Right lobe of liver (tissue), 6 donors: ENCODE measurements around the gene PSMB7. TPM values are rescaled to one million over a fixed set of nuclear protein-coding genes. Genes with fewer than 3 reads are reported as not detected.

Source experiments
- ATAC-seq, 4 donors: fragments of 200-7000 bp; cut with Tn5 transposase; one replicate each; pipeline ENCODE4 v1.9.1; 2020; ENCODE audit warnings: mild to moderate bottlenecking in 4 of 4, moderate library complexity in 4 of 4
- DNase-seq, 3 donors: peaks; one replicate each; pipeline ENCODE4 v3.0.0-alpha.2; 2020
- H3K27ac ChIP-seq, 3 donors: fragments of 200-600 bp; one replicate each; pipeline ENCODE4 v1.8.0; 2022
- H3K27me3 ChIP-seq, 2 donors: fragments of 200-600 bp; one replicate each; pipeline ENCODE4 v1.8.0; 2022
- H3K36me3 ChIP-seq, 4 donors: fragments of 200-600 bp; sonication (generic) in 1 of 4; one replicate each; pipeline versions ENCODE4 v1.5.1 to v1.8.0; 2017 to 2022; ENCODE audit warnings: control low read depth in 1 of 4
- H3K4me1 ChIP-seq, 4 donors: fragments of 200-600 bp; sonication (generic) in 1 of 4; one replicate each; pipeline versions ENCODE4 v1.5.1 to v1.8.0; 2017 to 2022; ENCODE audit warnings: control low read depth in 1 of 4
- H3K4me3 ChIP-seq, 3 donors: fragments of 200-600 bp; one replicate each; pipeline ENCODE4 v1.8.0; 2022
- H3K9me3 ChIP-seq, 4 donors: fragments of 200-600 bp; sonication (generic) in 1 of 4; one replicate each; pipeline versions ENCODE4 v1.5.1 to v1.8.0; 2017 to 2022; ENCODE audit warnings: control low read depth in 1 of 4
- POLR2A ChIP-seq: fragments of 450-650 bp; IDR thresholded peaks from one replicate; pipeline ENCODE4 v1.6.1; 2017; ENCODE audit warnings: antibody characterized with exemption, mild to moderate bottlenecking
- WGBS: methylation state at CpG from one replicate; pipeline ENCODE4 v1.1.6; 2018; ENCODE audit warnings: low coverage, low lambda C conversion rate; ENCODE audit not compliant: insufficient coverage; ENCODE audit errors: missing lambda C conversion rate; 5-methylcytosine and 5-hydroxymethylcytosine counted together
- intact Hi-C, 2 donors: fragments of 100-400 bp; cut with DNase I; formaldehyde crosslinking; loops; one replicate each; pipeline versions ENCODE4 v1.11.2 to v1.14.1; 2022
- total RNA-seq, 6 experiments: library from RNA; depleted of rRNA in 2 of 6; stranded (reverse); fragments of >200 nt in 2 of 6; fragmentation: NEBNext Ultra II Directional in 3 of 6; extraction: Animal tissue kit (Norgen Biotek cat#: 25700) in 3 of 6; gene quantifications; one replicate each; pipeline versions ENCODE4 v1.1.0 to v1.2.4, GENCODE V29; 2016 to 2023
- TF ChIP-seq, protein P1 (sequence below), 4 donors: fragments of 200-600 bp in 3 of 4; fragments of 450-650 bp in 1 of 4; IDR thresholded peaks; one replicate each; pipeline versions ENCODE4 v1.5.1 to v1.8.0; 2016 to 2022; ENCODE audit warnings: antibody characterized with exemption in 4 of 4, mild to moderate bottlenecking in 2 of 4
- donor health status: DM: no; HTN: yes; CAD: no.
- donor health status: DM: no; HTN: no; CAD: no.
- donor health status: DM: no; HTN: no; CAD: no.
- donor health status: DM: no; HTN: yes; CAD: no.
- donor health status: DM: no; HTN: yes; CAD: no.

Gene PSMB7
- total RNA-seq, 6 experiments from 2014 or later, result 76.4 to 196 (median 96.8) TPM

DNA sequence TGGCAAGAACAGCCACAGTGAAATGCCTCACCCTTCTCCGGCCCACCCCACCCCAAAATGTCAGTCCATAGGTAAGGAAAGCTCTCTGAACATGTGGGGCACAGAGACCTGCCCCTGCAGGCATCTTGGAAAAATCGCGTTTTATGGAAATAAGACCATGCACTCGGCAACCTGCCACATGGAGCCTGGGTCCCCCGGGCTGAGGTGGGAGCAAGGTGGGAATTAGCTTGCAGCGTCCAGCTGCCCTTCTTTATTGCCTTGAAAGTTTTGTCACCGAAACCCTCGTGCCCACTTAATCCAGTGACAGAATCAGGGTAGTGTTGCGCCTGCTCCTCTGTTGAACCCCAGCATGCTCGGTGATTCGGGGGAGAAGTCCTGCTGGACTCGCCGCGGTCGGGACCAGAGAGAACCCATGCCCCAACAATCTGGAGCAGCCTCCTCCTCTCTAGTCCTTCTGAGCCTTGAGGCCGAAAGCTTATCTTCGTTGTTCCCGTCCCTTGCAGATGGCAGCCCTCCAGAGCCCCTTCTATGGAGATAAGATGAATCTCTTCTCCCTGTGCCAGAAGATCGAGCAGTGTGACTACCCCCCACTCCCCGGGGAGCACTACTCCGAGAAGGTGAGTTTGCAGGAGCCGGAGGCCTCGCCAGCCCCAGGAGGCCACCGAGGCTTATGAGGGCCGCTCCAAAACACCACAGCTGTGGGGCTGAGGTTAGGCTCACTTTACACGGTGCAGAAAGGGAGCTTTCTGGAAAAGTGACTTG, 67.9 kb downstream of the PSMB7 start:
- peak in 1 of 3 donors; percentile 37 for DNase-seq
- Histone ChIP-seq H3K4me1 (peaks cover 0 to 9% (median 2%) of the 10 kb centered on the region in 4 donors), H3K9me3 (no peaks in the 10 kb centered on the region), H3K36me3 (peaks cover 0 to 74% (median 33%) of the 10 kb centered on the region in 4 donors), H3K4me3 (no peak overlapping the region), H3K27ac (no peak overlapping the region), H3K27me3 (no peaks in the 10 kb centered on the region)
- 86% methylated on average over 12 of the region's 26 CpGs for WGBS
- no peak for ATAC-seq
- TF ChIP-seq POLR2A, result no peak
- TF ChIP-seq, protein P1, sequence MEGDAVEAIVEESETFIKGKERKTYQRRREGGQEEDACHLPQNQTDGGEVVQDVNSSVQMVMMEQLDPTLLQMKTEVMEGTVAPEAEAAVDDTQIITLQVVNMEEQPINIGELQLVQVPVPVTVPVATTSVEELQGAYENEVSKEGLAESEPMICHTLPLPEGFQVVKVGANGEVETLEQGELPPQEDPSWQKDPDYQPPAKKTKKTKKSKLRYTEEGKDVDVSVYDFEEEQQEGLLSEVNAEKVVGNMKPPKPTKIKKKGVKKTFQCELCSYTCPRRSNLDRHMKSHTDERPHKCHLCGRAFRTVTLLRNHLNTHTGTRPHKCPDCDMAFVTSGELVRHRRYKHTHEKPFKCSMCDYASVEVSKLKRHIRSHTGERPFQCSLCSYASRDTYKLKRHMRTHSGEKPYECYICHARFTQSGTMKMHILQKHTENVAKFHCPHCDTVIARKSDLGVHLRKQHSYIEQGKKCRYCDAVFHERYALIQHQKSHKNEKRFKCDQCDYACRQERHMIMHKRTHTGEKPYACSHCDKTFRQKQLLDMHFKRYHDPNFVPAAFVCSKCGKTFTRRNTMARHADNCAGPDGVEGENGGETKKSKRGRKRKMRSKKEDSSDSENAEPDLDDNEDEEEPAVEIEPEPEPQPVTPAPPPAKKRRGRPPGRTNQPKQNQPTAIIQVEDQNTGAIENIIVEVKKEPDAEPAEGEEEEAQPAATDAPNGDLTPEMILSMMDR (IDR thresholded peaks at IDR 0.05), result no peak
- intact Hi-C loops, result no loop called here

DNA sequence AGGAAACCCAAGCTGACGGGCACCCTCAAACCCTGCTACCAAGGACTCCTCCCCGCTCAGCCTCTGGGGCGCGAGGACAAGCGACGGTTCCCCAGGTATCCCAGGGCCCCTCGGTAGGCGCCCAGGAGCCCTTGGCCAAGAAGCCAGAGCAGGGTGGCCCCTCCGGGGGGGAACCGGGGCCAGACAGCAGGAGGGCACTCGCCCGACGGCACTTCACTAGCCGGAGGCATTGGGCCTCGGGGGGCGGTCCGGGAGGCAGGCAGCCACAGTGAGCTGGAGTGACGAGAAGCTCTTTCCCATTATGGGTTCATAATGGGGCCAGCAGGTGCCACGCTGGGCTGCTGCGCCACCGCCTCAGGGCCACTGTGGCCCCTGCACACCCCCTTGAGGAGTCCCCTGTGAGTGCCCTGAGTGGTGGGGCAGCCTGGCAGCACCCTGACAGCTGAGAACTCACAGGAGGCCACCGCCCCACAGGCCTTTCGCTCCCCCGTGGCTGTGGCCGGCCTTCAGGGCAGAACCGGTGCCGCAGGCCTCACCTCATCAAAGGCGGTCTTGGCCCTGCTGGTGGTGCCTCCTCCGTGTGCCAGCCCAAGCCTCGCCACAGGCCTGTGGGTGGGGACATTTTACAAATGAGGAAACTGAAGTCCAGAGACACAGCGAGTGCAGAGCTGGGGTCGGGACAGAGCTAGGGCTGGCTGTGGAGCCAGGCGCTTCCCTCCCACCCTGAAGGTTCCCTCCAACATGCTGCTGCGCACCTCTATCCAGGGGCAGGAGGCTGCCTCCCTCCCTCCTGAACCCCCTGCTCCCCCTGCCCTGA, 68.7 kb downstream of the PSMB7 start:
- no peak for ATAC-seq
- H3K27me3 ChIP-seq, result no peaks in the 10 kb centered on the region
- H3K9me3 ChIP-seq, result no peaks in the 10 kb centered on the region
- H3K36me3 ChIP-seq, result peaks cover 0 to 65% (median 30%) of the 10 kb centered on the region in 4 donors
- H3K4me3 ChIP-seq, result no peak overlapping the region
- no peak for TF ChIP-seq POLR2A
- TF ChIP-seq, protein P1 (IDR thresholded peaks at IDR 0.05), result no peak
- DNase-seq, result peak in 1 of 3 donors; percentile 49
- peaks cover 0 to 9% (median 2%) of the 10 kb centered on the region in 4 donors for H3K4me1 ChIP-seq
- 50% methylated on average over 2 of the region's 34 CpGs for WGBS
- no peak overlapping the region for H3K27ac ChIP-seq
- intact Hi-C loops, result no loop called here

DNA sequence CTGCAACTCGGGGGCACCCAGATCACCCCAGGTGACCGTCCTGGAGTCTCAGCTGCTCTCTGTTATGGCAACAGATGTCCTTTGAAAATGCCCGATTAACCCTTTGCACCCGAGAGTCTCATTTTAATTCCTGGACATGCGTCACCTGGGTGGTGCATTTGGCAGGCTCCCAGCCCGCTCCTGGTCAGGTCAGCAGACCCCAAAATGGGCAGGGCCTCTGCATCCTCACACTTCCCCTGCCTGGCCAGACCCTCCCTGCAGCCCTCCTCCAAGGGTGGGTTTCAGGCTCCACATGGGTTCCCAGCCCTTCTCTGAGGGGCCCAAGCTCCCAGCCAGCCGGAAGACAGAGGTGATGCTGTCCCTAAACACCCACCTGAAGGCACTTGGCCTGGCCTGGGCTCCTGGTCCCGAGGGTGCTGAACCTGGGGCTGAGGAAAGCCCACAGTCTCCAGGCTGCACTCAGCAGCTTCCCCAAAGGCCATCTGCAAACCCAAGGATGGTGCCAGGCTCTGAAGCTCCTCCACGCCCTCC, 69.4 kb downstream of the PSMB7 start:
- no peaks in the 10 kb centered on the region for H3K9me3 ChIP-seq
- ATAC-seq, result no peak

DNA sequence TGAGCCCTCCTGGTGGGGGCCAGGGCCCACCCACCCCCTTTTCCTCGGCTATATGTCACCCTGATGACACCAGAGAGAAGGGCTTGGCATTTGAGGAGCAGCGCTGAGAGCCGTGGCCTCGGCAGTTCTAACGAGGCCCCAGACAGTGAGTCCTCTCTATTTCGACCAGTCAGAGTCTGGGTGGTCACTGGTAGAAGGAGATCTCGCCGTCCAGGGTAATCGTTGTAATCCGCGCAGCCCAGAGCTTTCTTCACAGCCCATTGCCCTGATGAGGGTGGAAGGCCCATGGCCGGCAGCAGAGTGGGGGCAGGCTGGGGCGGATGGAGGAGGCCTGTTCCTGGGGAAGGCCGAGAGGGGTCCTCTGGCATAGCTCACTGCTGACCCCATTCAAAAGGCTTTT, 70.2 kb downstream of the PSMB7 start:
- H3K4me1 ChIP-seq, result no peaks in the 10 kb centered on the region
- H3K9me3 ChIP-seq, result no peaks in the 10 kb centered on the region
- H3K27ac ChIP-seq, result no peak overlapping the region
- H3K36me3 ChIP-seq, result peaks cover 0 to 58% (median 24%) of the 10 kb centered on the region in 4 donors
- 97% methylated on average over 5 of the region's 14 CpGs for WGBS
- DNase-seq, result peak in 2 of 3 donors; percentile 17 to 36
- no peak overlapping the region for H3K4me3 ChIP-seq
- intact Hi-C loops, result no loop called here
- no peak for ATAC-seq
- TF ChIP-seq, protein P1 (IDR thresholded peaks at IDR 0.05), result no peak
- no peak for TF ChIP-seq POLR2A
- H3K27me3 ChIP-seq, result no peaks in the 10 kb centered on the region

More for the DNA sequence above, 69.4 kb downstream of the PSMB7 start:
- peaks cover 0 to 58% (median 26%) of the 10 kb centered on the region in 4 donors for H3K36me3 ChIP-seq
- H3K4me3 ChIP-seq, result no peak overlapping the region
- peak in 2 of 3 donors; percentile 27 to 53 for DNase-seq
- WGBS, result 75% methylated on average over 2 of the region's 9 CpGs
- intact Hi-C loops, result no loop called here
- peaks cover 0 to 4% (median under 1%) of the 10 kb centered on the region in 4 donors for H3K4me1 ChIP-seq
- no peaks in the 10 kb centered on the region for H3K27me3 ChIP-seq
- no peak overlapping the region for H3K27ac ChIP-seq
- no peak for TF ChIP-seq POLR2A
- TF ChIP-seq, protein P1 (IDR thresholded peaks at IDR 0.05), result no peak
